ENCODE results near the gene WNT7B.

Gene WNT7B

GRCh38 chr22:45977003-45977411, at the start of gene WNT7B:
TSS of gene WNT7B (minus strand) at chr22:45977162. CDS start at chr22:45976754, 408 bp downstream.
- DNase-seq, result no peak

GRCh38 chr22:46025973-46026898, 49.3 kb upstream of the WNT7B start:
- no peak for DNase-seq

GRCh38 chr22:46025225-46025972, 48.4 kb upstream of the WNT7B start:
- no peak for DNase-seq

GRCh38 chr22:46024136-46024840, 47.3 kb upstream of the WNT7B start:
- DNase-seq, result no peak

GRCh38 chr22:46023558-46023981, 46.6 kb upstream of the WNT7B start:
- DNase-seq, result no peak

- no peak for DNase-seq
Measured at GRCh38 chr22:46022881-46023512, 46.0 kb upstream of the WNT7B start.

- no peak for DNase-seq
Measured at GRCh38 chr22:46021577-46021976, 44.6 kb upstream of the WNT7B start.

- DNase-seq, result no peak
Measured at GRCh38 chr22:46019351-46019750, 42.4 kb upstream of the WNT7B start.

- DNase-seq, result no peak
Measured at GRCh38 chr22:46018859-46019258, 41.9 kb upstream of the WNT7B start.

GRCh38 chr22:46017166-46017565, 40.2 kb upstream of the WNT7B start:
- DNase-seq, result no peak

- peak; percentile 86 for DNase-seq
Measured at GRCh38 chr22:46013460-46014416, 36.8 kb upstream of the WNT7B start.

- peak; percentile 13 for DNase-seq
Measured at GRCh38 chr22:46012881-46013281, 35.9 kb upstream of the WNT7B start.

- peak; percentile 10 for DNase-seq
Measured at GRCh38 chr22:46012182-46012880, 35.4 kb upstream of the WNT7B start.

- DNase-seq, result peak; percentile 12
Measured at GRCh38 chr22:46011627-46012181, 34.7 kb upstream of the WNT7B start.

- peak; percentile 4 for DNase-seq
Measured at GRCh38 chr22:46010951-46011626, 34.1 kb upstream of the WNT7B start.

GRCh38 chr22:46010207-46010867, 33.4 kb upstream of the WNT7B start:
- DNase-seq, result peak; percentile 3

GRCh38 chr22:46009730-46010129, 32.8 kb upstream of the WNT7B start:
- no peak for DNase-seq

- no peak for DNase-seq
Measured at GRCh38 chr22:46008836-46009596, 32.1 kb upstream of the WNT7B start.

GRCh38 chr22:46008291-46008690, 31.3 kb upstream of the WNT7B start:
- DNase-seq, result no peak
